ENCODE data around the gene NRXN3. TPM values are rescaled to one million over a fixed set of nuclear protein-coding genes. Genes with fewer than 3 reads are reported as not detected.

NRXN3 gene
- total and polyA plus RNA-seq, 2 experiments from 2014 or later = 1.0 to 1.8 TPM

- no peaks in the 10 kb centered on the region; the same call in 1 of the 2 replicates for H3K36me3 ChIP-seq (ENCODE audit: insufficient read depth)
- no peak for ATAC-seq
- H3K27me3 Mint-ChIP-seq (ENCODE audit: insufficient read depth, low read depth, poor library complexity) = peaks cover 6% of the 10 kb centered on the region
- H3K9me2 ChIP-seq (ENCODE audit: insufficient read depth) = no peaks in the 10 kb centered on the region
- H3K4me3 ChIP-seq = no peak overlapping the region
- no peaks in the 10 kb centered on the region for H3K9me3 Mint-ChIP-seq
- no peak overlapping the region for H3K4me2 ChIP-seq
- H3K36me3 Mint-ChIP-seq (ENCODE audit: low read depth) = no peaks in the 10 kb centered on the region
- no peak overlapping the region for H3K4me3 Mint-ChIP-seq
- no peak overlapping the region for H3K27ac ChIP-seq (ENCODE audit: low read depth)
- H3K79me2 ChIP-seq (replicated peaks; ENCODE audit: insufficient read depth) = no peaks in the 10 kb centered on the region
- no peaks in the 10 kb centered on the region for H3F3A ChIP-seq (replicated peaks; ENCODE audit: low read depth)
- H3K27me3 ChIP-seq (ENCODE audit: insufficient read depth) = no peaks in the 10 kb centered on the region
- no peaks in the 10 kb centered on the region for H4K20me1 ChIP-seq (replicated peaks; ENCODE audit: insufficient read depth)
- H3K4me1 Mint-ChIP-seq = peaks cover 11% of the 10 kb centered on the region; the same call in 2 of the 3 replicates
- DNase-seq (ENCODE audit: low spot score) = no peak
- no peaks in the 10 kb centered on the region for H3K4me1 ChIP-seq (ENCODE audit: insufficient read depth)
- TF ChIP-seq ZNF462 (CRISPR knock-in tag; IDR thresholded peaks at IDR 0.05) (no peak), STAT1 (IDR thresholded peaks at IDR 0.05; ENCODE audit: unreplicated experiment) (no peak), POLR2AphosphoS5 (IDR thresholded peaks at IDR 0.05; ENCODE audit: low read depth) (no peak), CREB1 (CRISPR knock-in tag; IDR thresholded peaks at IDR 0.05; ENCODE audit: low read depth) (no peak), CTCF (conservative IDR thresholded peaks at IDR 0.05; ENCODE audit: low read depth in 2 of 2) (no peak), ETS1 (IDR thresholded peaks at IDR 0.05) (no peak), JUNB (IDR thresholded peaks at IDR 0.05; ENCODE audit: unreplicated experiment) (no peak), EZH2 (IDR thresholded peaks at IDR 0.05; ENCODE audit: low read depth, unreplicated experiment) (no peak), ZNF114 (CRISPR knock-in tag; IDR thresholded peaks at IDR 0.05) (no peak), REST (IDR thresholded peaks at IDR 0.05; ENCODE audit: unreplicated experiment) (no peak), EZH2phosphoT487 (IDR thresholded peaks at IDR 0.05; ENCODE audit: unreplicated experiment) (no peak), NANOG (IDR thresholded peaks at IDR 0.05; ENCODE audit: borderline replicate concordance) (no peak), ZNF331 (CRISPR knock-in tag; IDR thresholded peaks at IDR 0.05; ENCODE audit: low read depth) (no peak)
- no peak overlapping the region for H2AFZ ChIP-seq
- no peak overlapping the region for H3K27ac Mint-ChIP-seq
Observed at GRCh38 chr14:78491048-78491447, 320.9 kb downstream of the NRXN3 start.

Data from GM23338 (cell line).